GOT3 (cell line): ENCODE results near the gene NAT8.
"Not testable (repeated sequence)": the region's sequence is repeated elsewhere in the genome, so short reads cannot be mapped to it uniquely, and the experiment has no call there.

Experiments
- DNase-seq: peaks from one replicate; lab custom pipeline; 2025; ENCODE audit warnings: mixed read lengths; lab: John Stamatoyannopoulos, UW

The NAT8 gene

DNA sequence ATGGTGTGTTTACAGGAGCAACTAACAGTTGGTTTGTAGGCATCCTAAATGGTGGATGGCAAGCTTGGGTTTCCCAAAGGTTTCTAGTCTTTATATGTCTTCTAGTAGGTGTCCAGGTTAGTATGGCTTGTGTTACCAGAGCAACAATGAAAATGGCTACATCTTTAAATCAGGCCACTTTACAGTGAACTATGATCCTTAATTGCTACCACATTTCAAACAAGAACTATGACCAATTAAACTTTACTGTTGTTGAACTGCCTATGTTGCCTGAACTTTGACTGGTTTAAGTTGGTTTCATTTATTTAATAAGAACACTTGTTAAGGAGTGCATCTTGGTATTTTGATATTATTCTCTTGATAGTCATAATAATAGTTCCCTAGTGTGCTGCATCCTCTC is 5.2 kb downstream of the NAT8 start:
- DNase-seq, result not testable (repeated sequence)

DNA sequence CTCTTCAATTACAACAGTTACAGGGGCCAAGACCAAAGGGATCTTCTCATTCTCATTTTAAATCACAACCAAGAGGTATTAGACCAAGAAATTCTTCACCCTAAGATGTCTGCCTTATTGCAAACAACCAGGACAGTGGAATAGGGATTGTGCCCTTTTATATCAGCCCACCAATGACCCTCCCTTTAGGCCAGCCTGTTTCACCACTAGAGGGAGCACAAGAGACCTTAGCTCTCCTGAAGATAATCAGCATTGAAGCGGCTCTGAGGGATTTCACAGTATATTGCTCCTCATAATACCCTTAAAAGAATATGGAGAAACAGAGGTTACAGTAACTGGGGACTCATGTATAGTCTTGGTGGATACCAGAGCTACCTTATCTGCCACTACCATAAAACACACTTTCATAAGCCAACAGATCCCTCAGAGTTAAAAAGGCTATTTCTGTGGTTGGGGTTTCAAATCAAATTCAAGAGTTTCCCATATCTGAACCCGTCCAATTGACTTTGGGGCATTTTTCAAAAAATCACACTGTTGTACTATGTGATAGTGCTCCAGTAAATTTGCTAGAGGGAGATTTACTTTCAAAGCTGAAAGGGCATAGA is 11.5 kb downstream of the NAT8 start:
- DNase-seq, result not testable (repeated sequence)

DNA sequence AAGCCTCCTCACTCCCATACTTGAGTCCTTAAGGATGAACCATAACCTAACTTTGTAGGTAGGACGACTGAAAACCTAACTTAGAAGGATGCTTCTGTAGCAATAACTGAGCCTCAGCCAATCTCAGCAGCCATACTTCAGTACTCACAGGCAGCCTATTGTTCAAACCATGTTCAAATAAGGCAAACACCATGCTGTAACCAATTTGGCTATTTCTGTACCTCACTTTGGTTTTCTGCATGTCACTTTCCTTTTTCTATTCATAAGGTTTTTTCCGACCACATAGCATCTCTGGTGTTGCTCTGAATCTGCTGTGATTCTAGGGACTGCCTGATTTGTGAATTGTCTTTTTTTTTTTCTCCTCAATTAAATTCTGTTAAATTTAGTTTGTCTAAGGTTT is 13.7 kb downstream of the NAT8 start:
- DNase-seq, result not testable (repeated sequence)

DNA sequence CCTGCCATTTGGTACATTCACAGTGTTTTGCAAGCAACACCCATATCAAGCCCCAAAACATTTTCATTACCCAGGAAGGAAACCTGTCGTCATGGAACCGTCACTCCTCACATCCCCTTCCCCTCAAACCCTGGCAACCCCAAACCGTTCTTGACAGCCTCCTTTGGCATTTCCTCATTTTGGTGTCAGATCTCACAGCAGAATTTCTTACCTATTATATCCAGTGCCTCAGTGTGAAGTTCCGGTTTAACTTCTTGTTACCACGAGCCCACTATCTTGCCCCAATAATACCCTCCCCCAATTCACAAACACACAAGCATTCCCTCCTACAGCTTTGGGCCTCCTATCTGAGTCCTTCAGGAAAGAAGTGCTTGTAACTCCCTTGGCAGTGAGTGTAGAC is 16.0 kb downstream of the NAT8 start:
- DNase-seq, result not testable (repeated sequence)

DNA sequence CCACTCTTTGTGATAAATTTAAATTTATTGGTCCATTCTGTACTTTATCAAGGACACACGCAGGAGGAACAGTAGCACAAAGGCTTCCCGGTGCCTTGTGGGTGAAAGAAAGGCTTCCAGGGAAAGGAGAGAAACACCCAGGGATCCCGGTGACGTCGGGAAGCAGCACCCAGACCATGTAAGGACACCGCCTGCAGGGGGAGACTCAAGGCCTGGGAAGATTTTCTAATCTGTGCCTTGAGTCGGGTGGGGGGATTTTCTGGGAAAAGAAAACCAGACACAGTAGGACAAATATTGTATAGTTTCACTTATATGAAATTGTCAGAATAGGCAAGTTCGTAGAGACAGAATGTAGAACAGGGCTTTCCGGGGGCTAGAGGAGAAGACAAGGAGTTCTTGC is 17.6 kb downstream of the NAT8 start:
- not testable (repeated sequence) for DNase-seq

DNA sequence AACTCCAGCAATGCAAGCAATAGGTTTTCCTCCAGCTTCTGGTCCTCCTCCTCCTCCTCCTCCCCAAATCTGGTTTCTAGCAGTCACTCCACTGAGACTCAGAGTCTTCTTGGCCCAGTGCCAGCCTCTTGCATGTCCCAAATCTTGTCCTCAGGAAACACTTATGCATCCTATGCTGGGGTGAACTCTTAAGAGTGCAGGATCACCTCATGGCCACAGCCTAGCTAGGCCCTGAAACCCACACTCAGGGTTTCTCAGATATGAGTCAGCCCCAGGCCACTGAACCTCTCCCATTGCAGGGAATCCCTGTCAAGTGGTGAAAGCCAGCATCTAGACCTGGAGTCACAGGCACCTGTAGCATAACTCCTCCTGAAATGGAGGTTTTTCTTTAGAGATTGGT is 18.2 kb downstream of the NAT8 start:
- not testable (repeated sequence) for DNase-seq

DNA sequence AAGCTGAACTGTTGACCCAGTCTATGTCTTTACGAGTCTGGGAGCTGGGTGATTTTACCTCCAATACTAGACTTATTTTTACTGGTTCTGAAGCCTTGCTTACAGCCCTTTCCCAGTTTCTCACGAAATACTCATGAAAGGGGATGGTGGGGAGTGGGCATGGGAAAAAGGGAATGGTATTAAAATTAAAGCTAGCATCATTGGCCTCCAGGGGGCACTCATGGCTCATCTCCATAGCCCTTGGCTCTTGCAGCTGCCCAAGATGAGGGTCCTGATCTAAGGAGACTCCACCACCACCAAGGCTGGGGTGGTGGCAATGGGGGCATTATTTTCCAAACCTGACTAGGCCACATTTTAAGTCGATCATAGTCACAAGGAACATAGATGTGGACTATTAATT is 22.3 kb downstream of the NAT8 start:
- not testable (repeated sequence) for DNase-seq

DNA sequence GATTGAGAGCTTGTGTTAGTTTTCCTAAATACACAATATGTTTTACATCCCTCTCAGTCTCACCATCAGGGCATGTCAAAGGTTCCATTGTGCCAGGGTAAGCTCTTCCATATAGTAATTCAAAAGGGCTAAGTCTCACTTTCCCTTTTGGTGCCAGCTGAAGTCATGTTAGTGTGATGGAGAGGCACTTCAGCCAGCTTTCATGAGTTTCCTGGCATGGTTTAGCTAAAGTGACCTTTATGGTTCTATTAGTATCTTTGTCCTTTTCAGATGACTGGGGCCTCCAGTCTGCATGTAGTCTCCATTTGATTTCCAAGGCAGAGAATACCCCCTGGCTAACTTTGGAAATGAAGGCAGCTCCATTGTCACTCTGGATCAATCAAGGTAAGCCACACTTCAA is 27.2 kb downstream of the NAT8 start:
- DNase-seq, result no peak

DNA sequence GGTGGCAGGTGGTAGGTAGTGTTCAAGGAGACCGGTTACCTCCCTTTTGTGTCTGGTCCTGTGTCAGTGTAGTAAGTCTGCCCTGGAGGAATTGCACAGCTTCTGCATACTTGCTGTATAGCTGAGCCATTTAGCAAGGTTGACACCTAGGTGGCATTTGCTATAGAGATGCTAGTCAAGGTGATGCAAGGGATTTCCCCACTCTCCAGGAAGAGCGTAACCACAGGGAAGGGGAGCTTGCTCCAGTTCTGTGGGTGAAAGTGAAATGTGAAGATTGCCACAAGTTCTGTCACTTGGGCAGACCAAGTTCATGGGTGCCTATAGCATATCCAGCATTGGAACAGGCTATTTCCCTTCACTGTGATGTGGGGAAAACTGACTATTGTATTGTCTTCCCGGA is 28.1 kb downstream of the NAT8 start:
- no peak for DNase-seq

DNA sequence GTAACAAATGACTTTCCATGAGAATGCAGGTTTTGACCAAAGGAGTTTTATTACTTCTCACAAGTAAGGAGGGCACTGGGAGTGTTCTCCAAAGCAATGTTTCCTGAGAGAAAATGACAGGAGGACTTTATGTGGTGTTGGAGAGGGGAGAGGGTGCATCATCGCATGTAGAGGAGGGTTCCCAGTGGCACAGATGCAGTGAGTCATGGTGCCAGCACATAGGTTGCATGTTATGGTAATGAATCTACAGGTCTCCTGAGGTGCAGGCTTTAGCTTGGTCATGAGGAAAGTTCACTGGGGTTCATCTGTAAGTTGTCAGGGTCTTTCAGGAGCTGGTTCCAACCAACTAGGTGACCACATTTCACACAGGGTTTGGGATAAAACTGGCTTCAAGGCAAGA is 30.4 kb downstream of the NAT8 start:
- no peak for DNase-seq

DNA sequence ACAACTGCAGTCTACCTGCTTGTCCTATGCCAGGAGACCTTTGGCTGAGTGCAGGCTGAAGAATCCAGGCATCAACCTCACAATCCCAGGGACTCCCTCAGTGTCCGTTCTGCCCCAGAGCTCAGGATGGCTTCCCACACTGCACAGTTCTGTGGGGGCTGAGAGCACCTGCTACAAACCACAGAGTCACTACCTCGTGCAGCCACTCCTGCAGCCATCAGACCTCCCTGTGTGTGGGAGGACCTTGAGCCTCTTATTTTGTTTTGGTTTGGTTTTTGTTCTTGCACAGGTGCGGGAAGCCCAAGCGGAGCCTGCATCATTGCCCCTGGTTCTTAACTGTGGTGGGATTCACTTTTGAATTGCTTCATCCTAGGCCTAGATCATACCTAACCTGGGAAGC is 31.0 kb downstream of the NAT8 start:
- DNase-seq, result no peak

DNA sequence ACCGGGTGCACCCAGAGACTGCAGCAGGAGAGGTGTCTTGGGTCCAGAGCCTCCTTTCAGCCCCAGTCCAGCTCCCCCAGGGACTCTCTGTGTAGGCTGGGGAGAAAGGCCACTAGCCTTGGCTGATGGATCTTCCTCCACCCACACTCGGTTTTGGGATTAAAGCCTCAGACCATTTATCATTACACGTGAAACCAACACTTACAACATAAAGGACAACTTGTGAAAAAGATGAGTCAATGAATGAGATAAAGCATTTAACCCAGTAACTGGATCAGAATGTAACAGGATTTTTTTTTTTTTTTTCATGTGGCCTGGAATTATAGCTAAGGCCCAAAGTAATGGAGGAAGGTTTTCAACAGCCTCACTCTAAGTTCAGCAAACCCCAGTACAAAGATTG is 32.1 kb downstream of the NAT8 start:
- DNase-seq, result no peak

DNA sequence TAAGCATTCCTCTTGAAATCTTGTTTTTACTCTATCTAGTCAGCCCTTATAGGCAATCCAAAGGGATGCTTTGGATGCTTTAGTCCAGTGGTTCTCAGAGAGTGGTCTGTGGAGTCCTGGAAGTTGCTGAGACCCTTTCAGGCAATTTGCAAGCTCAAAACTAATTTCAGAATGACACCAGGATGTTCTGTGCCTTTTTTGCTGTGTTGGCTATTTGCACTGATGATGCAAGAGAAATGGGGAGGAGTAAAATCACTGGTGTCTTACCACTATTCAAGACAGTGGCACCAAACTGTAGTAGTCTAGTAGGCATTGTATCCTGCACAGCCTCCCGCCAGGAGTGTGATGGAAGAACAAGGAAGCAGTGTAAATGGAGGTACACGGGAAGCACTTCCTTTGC is 37.6 kb downstream of the NAT8 start:
- DNase-seq, result not testable (repeated sequence)

DNA sequence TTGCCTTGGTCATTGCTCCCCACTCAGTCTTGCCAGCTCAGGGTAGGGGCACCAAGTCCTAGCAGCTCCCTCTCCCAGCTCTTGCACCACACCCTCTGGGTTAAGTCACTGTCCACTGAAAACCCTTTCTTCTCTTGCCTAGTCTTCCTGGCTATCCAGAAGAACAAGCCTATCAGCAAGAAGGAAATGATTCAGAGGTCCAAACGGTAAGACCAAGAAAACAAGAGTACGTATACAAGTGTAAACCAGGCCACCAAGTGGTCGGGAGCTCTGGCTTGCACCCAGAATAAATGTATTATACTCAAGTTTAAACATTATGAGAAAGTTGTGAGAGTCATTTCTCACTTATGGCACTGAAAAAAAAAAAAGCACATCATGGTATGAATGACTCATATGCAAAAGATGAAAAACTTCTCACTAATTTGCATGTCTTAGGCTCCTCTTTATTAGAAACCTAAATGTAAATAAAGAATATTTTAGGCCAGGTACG is 39.1 kb downstream of the NAT8 start:
- not testable (repeated sequence) for DNase-seq

DNA sequence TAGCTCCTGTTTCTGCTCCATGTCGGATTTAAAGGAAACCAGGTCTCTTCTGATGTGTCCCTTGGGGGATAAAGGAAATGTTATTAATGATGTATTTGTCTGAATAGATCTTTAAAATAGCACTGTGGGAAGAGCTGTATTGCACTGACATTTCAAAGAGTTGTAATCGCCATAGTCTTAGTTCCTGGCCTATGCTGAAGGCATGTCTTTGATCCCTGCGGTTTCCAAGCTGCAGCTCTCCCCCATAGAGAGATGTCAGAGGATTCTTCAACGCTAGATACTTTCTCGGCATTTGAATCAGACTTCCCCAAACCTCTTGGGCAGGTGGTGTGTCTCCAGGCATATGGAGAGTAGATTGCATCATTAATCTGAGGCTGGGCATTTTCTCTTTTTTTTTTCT is 40.4 kb downstream of the NAT8 start:
- DNase-seq, result no peak

DNA sequence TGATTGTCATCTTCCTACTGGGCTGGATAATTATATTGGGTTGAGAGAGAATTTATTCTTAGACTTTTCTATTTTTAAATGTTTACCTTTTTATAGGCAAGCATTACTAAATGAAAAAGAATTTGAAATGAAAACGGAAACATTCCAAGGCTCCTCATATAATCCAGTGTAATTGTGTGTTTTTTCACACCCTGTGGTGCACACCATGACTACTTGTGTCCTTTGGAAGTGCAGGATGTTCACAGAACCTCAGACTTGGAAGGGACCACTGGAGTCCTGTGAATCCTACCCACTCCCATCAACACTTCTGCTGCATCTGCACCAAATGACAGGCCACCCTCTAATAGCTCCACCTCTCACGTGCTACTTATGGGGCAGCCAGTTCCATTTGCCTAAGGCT is 48.0 kb downstream of the NAT8 start:
- no peak for DNase-seq

DNA sequence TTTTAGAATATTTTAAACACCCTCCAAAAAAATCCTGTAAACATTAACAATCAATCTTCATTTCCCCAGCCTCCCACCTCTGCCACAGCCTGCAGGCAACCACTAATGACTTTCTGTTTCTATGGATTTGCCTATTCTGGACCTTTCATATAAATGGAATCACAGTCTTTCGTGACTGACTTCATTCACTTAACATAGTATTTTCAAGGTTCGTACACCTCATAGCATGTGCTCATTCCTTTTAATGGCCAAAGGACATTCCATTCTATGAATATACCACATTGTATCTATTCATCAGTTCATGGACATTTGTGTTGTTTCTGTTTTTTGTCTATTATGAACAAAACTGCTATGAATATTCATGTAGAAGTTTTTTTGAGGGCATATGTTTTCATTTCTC is 48.5 kb downstream of the NAT8 start:
- no peak for DNase-seq
